K562 (cell line): ENCODE results near the gene SETMAR. TPM values are rescaled to one million over a fixed set of nuclear protein-coding genes. Genes with fewer than 3 reads are reported as not detected.

Experiments used
- ARID1B ChIP-seq: fragments of 450-650 bp; IDR thresholded peaks from 2 replicates; pipeline ENCODE4 v1.6.1; 2016; ENCODE audit warnings: antibody characterized with exemption, mild to moderate bottlenecking, inconsistent platforms
- CBFA2T3 ChIP-seq: fragments of 450-650 bp; IDR thresholded peaks from 2 replicates; pipeline ENCODE4 v1.6.1; 2017
- CCNT2 ChIP-seq: IDR thresholded peaks from 2 replicates; pipeline ENCODE4 v1.6.1; 2011; ENCODE audit warnings: borderline replicate concordance, low read depth, mild to moderate bottlenecking, moderate library complexity, mixed read lengths, low read length; ENCODE audit not compliant: insufficient read length; ENCODE audit errors: extremely low read depth
- CREBBP ChIP-seq: IDR thresholded peaks from one replicate; pipeline ENCODE4 v1.6.1; 2012; ENCODE audit warnings: low read depth, mild to moderate bottlenecking, control low read depth, inconsistent platforms, low read length
- CTBP1 ChIP-seq: fragments of 450-650 bp; IDR thresholded peaks from 2 replicates; pipeline ENCODE4 v1.6.1; 2016; ENCODE audit warnings: borderline replicate concordance
- ESRRA ChIP-seq: fragments of 450-650 bp; IDR thresholded peaks from 2 replicates; pipeline ENCODE4 v1.6.1; 2014; ENCODE audit warnings: low read depth, mild to moderate bottlenecking, moderate library complexity, borderline replicate concordance
- GMEB1 ChIP-seq: fragments of 250-450 bp; sonication (Bioruptor Pico); IDR thresholded peaks from 2 replicates; pipeline ENCODE4 v1.4.0; 2020; ENCODE audit warnings: mild to moderate bottlenecking
- HDAC3 ChIP-seq: fragments of 450-650 bp; IDR thresholded peaks from 2 replicates; pipeline ENCODE4 v1.6.1; 2018; ENCODE audit warnings: borderline replicate concordance, mild to moderate bottlenecking, moderate library complexity; ENCODE audit not compliant: partially characterized antibody
- NFIC ChIP-seq: fragments of 450-650 bp; IDR thresholded peaks from 2 replicates; pipeline ENCODE4 v1.6.1; 2017; ENCODE audit warnings: mild to moderate bottlenecking, inconsistent platforms
- SMARCA4 ChIP-seq: fragments of 450-650 bp; IDR thresholded peaks from 2 replicates; pipeline ENCODE4 v1.6.1; 2016
- SMARCE1 ChIP-seq: fragments of 450-650 bp; IDR thresholded peaks from 2 replicates; pipeline ENCODE4 v1.7.1; 2016; ENCODE audit warnings: mild to moderate bottlenecking
- SOX6 ChIP-seq: fragments of 450-650 bp; IDR thresholded peaks from 2 replicates; pipeline ENCODE4 v1.6.1; 2014; ENCODE audit warnings: mild to moderate bottlenecking
- TAF1 ChIP-seq: IDR thresholded peaks from 2 replicates; pipeline ENCODE4 v1.6.1; 2011; ENCODE audit warnings: mild to moderate bottlenecking, low read length, moderate library complexity; ENCODE audit not compliant: insufficient read depth, control insufficient read depth, severe bottlenecking; ENCODE audit errors: extremely low read depth
- TEAD4 ChIP-seq, 2 experiments: sonication (generic) in 1 of 2; formaldehyde crosslinking in 1 of 2; IDR thresholded peaks; 2 replicates each; pipeline versions ENCODE4 v1.6.1 to v1.8.0; 2012 to 2022; ENCODE audit warnings: borderline replicate concordance in 1 of 2, inconsistent platforms in 1 of 2, low read length in 1 of 2, mild to moderate bottlenecking in 1 of 2, missing genetic modification reagents in 1 of 2
- ZBTB12 ChIP-seq: fragments of 250-450 bp; sonication (Bioruptor Pico); IDR thresholded peaks from 2 replicates; pipeline ENCODE4 v1.4.0; 2020
- ZBTB26 ChIP-seq: fragments of 450-650 bp; formaldehyde crosslinking; IDR thresholded peaks from 2 replicates; pipeline ENCODE4 v1.4.0; 2022; ENCODE audit warnings: missing genetic modification characterization
- ZBTB8A ChIP-seq: fragments of 450-650 bp; IDR thresholded peaks from 2 replicates; pipeline ENCODE4 v1.6.1; 2018; ENCODE audit warnings: mild to moderate bottlenecking, moderate library complexity; ENCODE audit not compliant: partially characterized antibody
- polyA plus RNA-seq, 8 experiments: library from polyadenylated mRNA; depleted of rRNA in 4 of 8; stranded (reverse) in 5 of 8; unstranded in 3 of 8; fragments of >200 nt; fragmentation: Nextera tagmentation in 2 of 8; fragmentation: Illumina TruSeq in 1 of 8; extraction: Ambion mirVana in 2 of 8; extraction: Trizol in 1 of 8; gene quantifications; 2 replicates each; pipeline versions ENCODE4 v1.2.1 to v1.2.3, GENCODE V29; 2011 to 2014; ENCODE audit warnings: inconsistent platforms in 1 of 8, missing spikeins in 1 of 8
- total RNA-seq, 7 experiments: library from RNA; depleted of rRNA in 6 of 7; stranded (reverse); fragments of >200 nt in 6 of 7; fragmentation: Illumina TruSeq in 2 of 7; extraction: Trizol in 2 of 7; gene quantifications; 2 replicates each; pipeline versions ENCODE4 v1.2.1 to v1.2.3, GENCODE V29; 2011 to 2021; ENCODE audit warnings: low replicate concordance in 1 of 7
- TF ChIP-seq, protein P1 (sequence below): fragments of 450-650 bp; formaldehyde crosslinking; IDR thresholded peaks from 2 replicates; pipeline ENCODE4 v1.4.0; 2020; ENCODE audit warnings: mild to moderate bottlenecking, moderate library complexity
- TF ChIP-seq, protein P2 (sequence below): fragments of 450-650 bp; IDR thresholded peaks from 2 replicates; pipeline ENCODE4 v1.7.1; 2018; ENCODE audit warnings: mild to moderate bottlenecking, low read depth; ENCODE audit not compliant: partially characterized antibody

The SETMAR gene
- total and polyA plus RNA-seq, 9 of the 15 experiments (the other 6 are each of a cell fraction or from before 2014, with no cell fraction given) = 5.5 to 25.1 (median 18.2) TPM

DNA sequence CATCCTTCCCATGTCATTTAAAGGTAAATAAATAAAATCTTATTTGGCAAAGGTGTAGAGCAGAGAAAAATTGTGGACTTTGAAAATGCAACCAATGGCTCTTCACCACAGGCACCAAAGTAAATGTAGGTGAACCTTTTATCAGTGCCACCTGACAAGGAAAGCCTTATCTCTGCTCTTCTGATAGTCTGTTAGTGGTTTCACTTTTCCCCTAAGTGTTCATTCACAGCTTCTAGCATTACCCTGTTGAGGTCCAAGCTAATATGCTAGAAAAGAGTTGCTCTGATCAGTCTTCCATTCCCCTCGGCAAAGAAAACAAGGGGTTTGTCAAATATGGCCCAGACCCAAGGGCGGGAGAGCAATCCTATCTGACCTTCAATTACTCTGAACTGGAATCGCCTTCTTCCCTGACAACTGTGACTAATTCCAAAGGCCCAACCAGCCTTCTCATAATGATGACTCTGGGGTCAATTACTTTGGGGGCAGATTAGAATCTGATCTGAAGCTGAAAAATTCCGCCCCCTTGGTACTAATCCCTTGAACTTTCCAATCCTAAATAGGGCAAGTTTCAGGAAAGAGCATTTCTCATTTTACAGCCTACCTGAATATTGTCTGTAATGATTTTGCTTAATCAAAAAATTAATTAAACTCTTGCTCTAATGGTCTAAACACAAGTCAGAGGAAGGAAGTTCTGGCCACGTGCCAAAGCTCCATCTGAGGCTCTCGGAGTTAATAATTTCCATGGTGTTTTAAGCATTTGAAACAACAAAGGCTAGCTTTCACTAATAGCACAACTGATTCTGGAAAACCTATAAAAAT, 52.4 kb downstream of the SETMAR start (continued):
- TF ChIP-seq SMARCA4 = peak; percentile 51; the same call in 1 of the 2 replicates
- peak; percentile 21 for TF ChIP-seq CCNT2
- TF ChIP-seq ARID1B = peak; percentile 84
- TF ChIP-seq GMEB1 (CRISPR knock-in tag) = no peak
- no peak for TF ChIP-seq HDAC3
- TF ChIP-seq CTBP1 = peak; percentile 68; the same call in 1 of the 2 replicates
- TF ChIP-seq ZBTB26 (CRISPR knock-in tag) = no peak
- TF ChIP-seq TAF1 = no peak
- TF ChIP-seq ZBTB8A = no peak
- TF ChIP-seq, protein P1, sequence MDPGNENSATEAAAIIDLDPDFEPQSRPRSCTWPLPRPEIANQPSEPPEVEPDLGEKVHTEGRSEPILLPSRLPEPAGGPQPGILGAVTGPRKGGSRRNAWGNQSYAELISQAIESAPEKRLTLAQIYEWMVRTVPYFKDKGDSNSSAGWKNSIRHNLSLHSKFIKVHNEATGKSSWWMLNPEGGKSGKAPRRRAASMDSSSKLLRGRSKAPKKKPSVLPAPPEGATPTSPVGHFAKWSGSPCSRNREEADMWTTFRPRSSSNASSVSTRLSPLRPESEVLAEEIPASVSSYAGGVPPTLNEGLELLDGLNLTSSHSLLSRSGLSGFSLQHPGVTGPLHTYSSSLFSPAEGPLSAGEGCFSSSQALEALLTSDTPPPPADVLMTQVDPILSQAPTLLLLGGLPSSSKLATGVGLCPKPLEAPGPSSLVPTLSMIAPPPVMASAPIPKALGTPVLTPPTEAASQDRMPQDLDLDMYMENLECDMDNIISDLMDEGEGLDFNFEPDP (CRISPR knock-in tag) = no peak
- TF ChIP-seq ZBTB12 (CRISPR knock-in tag) = no peak
- no peak for TF ChIP-seq CREBBP
- peak; percentile 54; the same call in 1 of the 2 replicates for TF ChIP-seq ESRRA
- TF ChIP-seq CBFA2T3 = peak; percentile 76
- TF ChIP-seq, protein P2, sequence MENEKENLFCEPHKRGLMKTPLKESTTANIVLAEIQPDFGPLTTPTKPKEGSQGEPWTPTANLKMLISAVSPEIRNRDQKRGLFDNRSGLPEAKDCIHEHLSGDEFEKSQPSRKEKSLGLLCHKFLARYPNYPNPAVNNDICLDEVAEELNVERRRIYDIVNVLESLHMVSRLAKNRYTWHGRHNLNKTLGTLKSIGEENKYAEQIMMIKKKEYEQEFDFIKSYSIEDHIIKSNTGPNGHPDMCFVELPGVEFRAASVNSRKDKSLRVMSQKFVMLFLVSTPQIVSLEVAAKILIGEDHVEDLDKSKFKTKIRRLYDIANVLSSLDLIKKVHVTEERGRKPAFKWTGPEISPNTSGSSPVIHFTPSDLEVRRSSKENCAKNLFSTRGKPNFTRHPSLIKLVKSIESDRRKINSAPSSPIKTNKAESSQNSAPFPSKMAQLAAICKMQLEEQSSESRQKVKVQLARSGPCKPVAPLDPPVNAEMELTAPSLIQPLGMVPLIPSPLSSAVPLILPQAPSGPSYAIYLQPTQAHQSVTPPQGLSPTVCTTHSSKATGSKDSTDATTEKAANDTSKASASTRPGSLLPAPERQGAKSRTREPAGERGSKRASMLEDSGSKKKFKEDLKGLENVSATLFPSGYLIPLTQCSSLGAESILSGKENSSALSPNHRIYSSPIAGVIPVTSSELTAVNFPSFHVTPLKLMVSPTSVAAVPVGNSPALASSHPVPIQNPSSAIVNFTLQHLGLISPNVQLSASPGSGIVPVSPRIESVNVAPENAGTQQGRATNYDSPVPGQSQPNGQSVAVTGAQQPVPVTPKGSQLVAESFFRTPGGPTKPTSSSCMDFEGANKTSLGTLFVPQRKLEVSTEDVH = no peak
- peak; percentile 64; the same call in 1 of the 2 replicates for TF ChIP-seq SMARCE1
- TF ChIP-seq SOX6 = peak; percentile 66; the same call in 1 of the 2 replicates
- peak; percentile 76 for TF ChIP-seq TEAD4 (IDR thresholded peaks at IDR 0.05; ENCODE audit: low read length)
- no peak for TF ChIP-seq TEAD4 (CRISPR knock-in tag; IDR thresholded peaks at IDR 0.05; ENCODE audit: borderline replicate concordance)
- TF ChIP-seq NFIC = peak; percentile 87
